ENCODE measurements around the gene CLEC14A. TPM values are rescaled to one million over a fixed set of nuclear protein-coding genes. Genes with fewer than 3 reads are reported as not detected.
A peak's percentile ranks its signal among the peaks of the same experiment; 100 is the strongest.

Gene CLEC14A
- total RNA-seq, 2 experiments from 2014 or later, result not detected

- CTCF ChIA-PET, result interaction anchor here (0.9 kb wide), 1 partner anchor 276 kb away, joined by 3 read pairs; no protein-coding TSS in a partner anchor
- intact Hi-C loops (cut with micrococcal nuclease), result no loop called here
- H3K27ac Mint-ChIP-seq, result no peak overlapping the region
- peaks cover 21% of the 10 kb centered on the region for H3K9me3 Mint-ChIP-seq
- peaks cover 28% of the 10 kb centered on the region for H3K27me3 Mint-ChIP-seq (ENCODE audit: low read depth)
- no peak for DNase-seq
- no peaks in the 10 kb centered on the region for H3K4me1 Mint-ChIP-seq (ENCODE audit: low read depth)
- H3K4me3 Mint-ChIP-seq, result no peak overlapping the region
- no peaks in the 10 kb centered on the region for H3K36me3 Mint-ChIP-seq (ENCODE audit: low read depth)
Measured at GRCh38 chr14:38262844-38263243, 7.0 kb upstream of the CLEC14A start.

DNA sequence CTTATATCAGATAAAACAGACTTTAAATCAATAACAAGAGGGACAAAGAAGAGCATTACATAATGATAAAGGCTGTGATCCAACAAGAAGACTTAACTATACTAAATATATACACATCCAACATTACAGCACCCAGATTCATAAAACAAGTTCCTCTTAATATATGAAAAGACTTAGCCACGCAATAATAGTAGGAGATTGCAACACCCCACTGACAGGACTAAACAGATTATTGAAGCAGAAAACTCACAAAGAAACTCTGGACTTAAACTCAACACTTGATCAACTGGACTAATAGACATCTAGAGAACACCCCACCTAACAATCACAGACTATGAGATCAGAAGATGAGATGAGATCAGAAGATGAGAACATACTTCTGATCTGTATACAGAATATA lies 5.7 kb upstream of the CLEC14A start:
- H3K27ac Mint-ChIP-seq, result no peak overlapping the region
- peaks cover 13% of the 10 kb centered on the region for H3K9me3 Mint-ChIP-seq
- no peak overlapping the region for H3K4me3 Mint-ChIP-seq
- DNase-seq, result no peak
- H3K36me3 Mint-ChIP-seq (ENCODE audit: low read depth), result no peaks in the 10 kb centered on the region
- intact Hi-C loops (cut with micrococcal nuclease), result no loop called here
- CTCF ChIA-PET, result interaction anchor here (0.9 kb wide), 1 partner anchor 275 kb away, joined by 3 read pairs; no protein-coding TSS in a partner anchor
- H3K27me3 Mint-ChIP-seq (ENCODE audit: low read depth), result peaks cover 31% of the 10 kb centered on the region
- H3K4me1 Mint-ChIP-seq (ENCODE audit: low read depth), result peaks cover under 1% of the 10 kb centered on the region

- intact Hi-C loops (cut with micrococcal nuclease), result loop anchor here (5.0 kb wide), 1 partner anchor 270 kb away; no protein-coding TSS in a partner anchor
- Mint-ChIP-seq H3K4me1 (ENCODE audit: low read depth) (peaks cover 10% of the 10 kb centered on the region), H3K27me3 (ENCODE audit: low read depth) (peaks cover 52% of the 10 kb centered on the region), H3K27ac (no peak overlapping the region), H3K36me3 (ENCODE audit: low read depth) (no peaks in the 10 kb centered on the region), H3K4me3 (no peak overlapping the region), H3K9me3 (peaks cover 5% of the 10 kb centered on the region)
- CTCF ChIA-PET, result interaction anchor here (0.6 kb wide), 3 partner anchors 99 to 314 kb away, joined by 3 read pairs; no protein-coding TSS in a partner anchor
- no peak for DNase-seq
Measured at GRCh38 chr14:38257507-38257906, 1.6 kb upstream of the CLEC14A start.

GRCh38 chr14:38256533-38256840 lies 594 bp upstream of the CLEC14A start:
- Mint-ChIP-seq H3K9me3 (no peaks in the 10 kb centered on the region), H3K4me1 (ENCODE audit: low read depth) (peaks cover 10% of the 10 kb centered on the region), H3K36me3 (ENCODE audit: low read depth) (no peaks in the 10 kb centered on the region), H3K27ac (no peak overlapping the region), H3K4me3 (peak overlapping the region; percentile 45), H3K27me3 (ENCODE audit: low read depth) (peaks cover 48% of the 10 kb centered on the region)
- CTCF ChIA-PET, result no interaction called here
- intact Hi-C loops (cut with micrococcal nuclease), result loop anchor here (5.0 kb wide), 1 partner anchor 269 kb away; no protein-coding TSS in a partner anchor
- no peak for DNase-seq

DNA sequence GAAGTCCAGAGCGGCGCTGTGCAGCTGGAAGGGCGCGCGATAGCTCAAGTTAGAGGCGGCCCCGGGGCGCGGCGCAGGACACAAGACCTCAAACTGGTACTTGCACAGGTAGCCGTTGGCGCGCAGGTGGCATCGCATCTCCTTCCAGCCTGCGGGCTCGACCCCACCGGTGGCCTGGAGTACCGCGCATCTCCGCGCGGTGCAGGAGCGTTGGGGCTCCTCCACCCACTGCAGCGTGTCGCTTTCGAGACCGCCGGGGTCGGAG lies 553 bp downstream of the CLEC14A start:
- intact Hi-C loops (cut with micrococcal nuclease), result loop anchor here (2.0 to 5.0 kb wide), 2 partner anchors 47 to 268 kb away; no protein-coding TSS in a partner anchor
- DNase-seq, result peak; percentile 14
- Mint-ChIP-seq H3K27ac (no peak overlapping the region), H3K9me3 (no peaks in the 10 kb centered on the region), H3K4me1 (ENCODE audit: low read depth) (peaks cover 10% of the 10 kb centered on the region), H3K36me3 (ENCODE audit: low read depth) (no peaks in the 10 kb centered on the region), H3K27me3 (ENCODE audit: low read depth) (peaks cover 46% of the 10 kb centered on the region), H3K4me3 (peak overlapping the region; percentile 50)
- CTCF ChIA-PET, result interaction anchor here (1.0 kb wide), 1 partner anchor 352 kb away, joined by 3 read pairs; no protein-coding TSS in a partner anchor

- CTCF ChIA-PET, result interaction anchor here (1.0 kb wide), 1 partner anchor 351 kb away, joined by 3 read pairs; no protein-coding TSS in a partner anchor
- H3K27ac Mint-ChIP-seq, result no peak overlapping the region
- intact Hi-C loops (cut with micrococcal nuclease), result loop anchor here (2.0 to 5.0 kb wide), 2 partner anchors 46 to 267 kb away; no protein-coding TSS in a partner anchor
- H3K9me3 Mint-ChIP-seq, result no peaks in the 10 kb centered on the region
- peak overlapping the region; percentile 50 for H3K4me3 Mint-ChIP-seq
- H3K36me3 Mint-ChIP-seq (ENCODE audit: low read depth), result no peaks in the 10 kb centered on the region
- peaks cover 10% of the 10 kb centered on the region for H3K4me1 Mint-ChIP-seq (ENCODE audit: low read depth)
- DNase-seq, result no peak
- H3K27me3 Mint-ChIP-seq (ENCODE audit: low read depth), result peaks cover 40% of the 10 kb centered on the region
Measured at GRCh38 chr14:38254571-38255407, 1.1 kb downstream of the CLEC14A start.

- DNase-seq, result no peak
- intact Hi-C loops (cut with micrococcal nuclease), result loop anchor here (2.0 kb wide), 1 partner anchor 45 kb away; no protein-coding TSS in a partner anchor
- Mint-ChIP-seq H3K27me3 (ENCODE audit: low read depth) (peaks cover 40% of the 10 kb centered on the region), H3K9me3 (no peaks in the 10 kb centered on the region), H3K4me3 (no peak overlapping the region), H3K4me1 (ENCODE audit: low read depth) (peaks cover 10% of the 10 kb centered on the region), H3K36me3 (ENCODE audit: low read depth) (no peaks in the 10 kb centered on the region), H3K27ac (no peak overlapping the region)
- CTCF ChIA-PET, result interaction anchor here (0.6 kb wide), 1 partner anchor 385 kb away, joined by 3 read pairs; no protein-coding TSS in a partner anchor
Measured at GRCh38 chr14:38253676-38254075, 2.2 kb downstream of the CLEC14A start.

DNA sequence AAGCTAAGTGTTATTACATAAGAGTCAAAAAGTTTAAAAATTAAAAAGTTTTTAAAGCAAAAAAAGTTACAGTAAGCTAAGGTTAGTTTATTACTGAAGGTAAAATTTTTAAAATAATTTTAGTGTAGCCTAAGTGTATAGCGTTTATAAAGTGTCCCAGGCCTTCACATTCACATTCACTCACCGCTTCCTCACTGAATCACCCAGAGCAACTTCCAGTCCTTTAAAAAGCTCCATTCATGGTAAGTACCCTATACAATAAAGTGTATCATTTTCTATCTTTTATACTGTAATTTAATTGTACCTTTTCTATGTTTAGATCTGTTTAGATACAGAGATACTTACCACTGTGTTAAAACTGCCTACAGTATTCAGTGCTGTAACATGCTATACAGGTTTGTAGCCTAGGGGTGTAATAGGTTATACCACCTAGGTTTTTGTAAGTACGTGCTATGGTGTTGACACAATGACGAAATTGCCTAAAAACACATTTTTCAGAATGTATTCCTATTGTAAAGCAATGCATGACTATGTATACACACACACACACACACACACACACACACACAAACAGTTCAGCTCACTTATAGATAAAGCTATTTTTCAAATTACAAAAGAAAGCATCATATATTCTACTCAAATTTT lies 3.7 kb downstream of the CLEC14A start:
- H3K4me1 Mint-ChIP-seq (ENCODE audit: low read depth), result peaks cover 10% of the 10 kb centered on the region
- no peaks in the 10 kb centered on the region for H3K9me3 Mint-ChIP-seq
- no peak overlapping the region for H3K4me3 Mint-ChIP-seq
- no peaks in the 10 kb centered on the region for H3K36me3 Mint-ChIP-seq (ENCODE audit: low read depth)
- intact Hi-C loops (cut with micrococcal nuclease), result no loop called here
- no peak overlapping the region for H3K27ac Mint-ChIP-seq
- H3K27me3 Mint-ChIP-seq (ENCODE audit: low read depth), result peaks cover 31% of the 10 kb centered on the region
- no peak for DNase-seq
- CTCF ChIA-PET, result interaction anchor here (0.8 kb wide), 2 partner anchors 18 to 44 kb away, joined by 3 read pairs; partner anchors contain the start of gene SSTR1

DNA sequence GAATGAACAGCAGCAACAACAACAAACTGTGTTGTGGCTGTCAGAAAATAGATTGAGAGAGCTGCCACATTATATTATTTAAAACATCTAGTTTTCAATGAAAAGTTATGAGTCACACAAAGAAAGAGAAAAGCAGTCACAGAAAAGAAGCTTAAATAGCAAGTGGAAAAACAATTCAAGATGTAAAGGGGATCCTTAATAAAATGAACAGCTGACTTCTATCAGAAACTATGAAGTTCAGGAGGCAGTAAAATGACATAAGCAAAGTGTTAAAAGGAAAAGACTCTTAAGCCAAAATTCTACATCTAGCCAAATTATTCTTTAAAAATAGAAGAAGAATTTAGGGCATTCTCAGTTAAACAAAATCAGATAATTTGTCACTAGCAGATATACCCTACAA lies 5.6 kb downstream of the CLEC14A start:
- H3K9me3 Mint-ChIP-seq, result no peaks in the 10 kb centered on the region
- peaks cover 19% of the 10 kb centered on the region for H3K27me3 Mint-ChIP-seq (ENCODE audit: low read depth)
- no peaks in the 10 kb centered on the region for H3K36me3 Mint-ChIP-seq (ENCODE audit: low read depth)
- H3K4me1 Mint-ChIP-seq (ENCODE audit: low read depth), result peaks cover 3% of the 10 kb centered on the region
- H3K4me3 Mint-ChIP-seq, result no peak overlapping the region
- no peak for DNase-seq
- H3K27ac Mint-ChIP-seq, result no peak overlapping the region
- intact Hi-C loops (cut with micrococcal nuclease), result no loop called here
- CTCF ChIA-PET, result no interaction called here

DNA sequence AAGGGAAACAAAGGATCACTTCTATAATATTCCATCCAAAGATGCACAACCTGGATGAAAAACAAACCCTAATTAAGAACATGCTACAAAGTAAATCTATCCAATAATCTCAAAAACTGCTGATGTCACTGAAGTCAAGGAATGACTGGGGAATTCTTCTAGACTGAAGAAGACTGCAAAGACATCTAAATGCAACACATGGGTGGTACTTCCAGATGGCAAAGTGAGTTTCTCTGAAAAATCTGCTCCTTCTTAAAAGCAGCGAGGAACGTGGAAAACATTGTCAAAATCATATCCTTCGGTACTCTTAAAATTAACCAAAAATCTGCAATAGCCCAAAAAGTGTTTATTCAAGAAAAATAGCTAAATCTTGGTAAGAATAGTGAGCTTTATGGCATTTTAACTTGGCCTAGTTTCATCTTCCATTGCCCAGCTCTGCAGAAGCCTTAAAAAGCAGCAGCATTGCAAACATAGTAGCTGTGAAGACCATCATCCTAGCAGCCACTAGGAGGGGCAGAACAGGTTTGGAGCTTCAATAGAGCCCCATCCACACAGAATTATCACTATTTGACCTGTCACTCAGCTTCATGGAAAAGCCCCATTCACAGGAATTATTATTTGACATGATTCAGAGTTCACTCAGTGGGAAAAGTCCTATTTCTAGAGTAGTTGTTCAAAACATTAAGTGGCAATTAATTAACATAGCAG lies 7.4 kb downstream of the CLEC14A start:
- intact Hi-C loops (cut with micrococcal nuclease), result no loop called here
- H3K4me3 Mint-ChIP-seq, result no peak overlapping the region
- DNase-seq, result no peak
- H3K4me1 Mint-ChIP-seq (ENCODE audit: low read depth), result no peaks in the 10 kb centered on the region
- H3K36me3 Mint-ChIP-seq (ENCODE audit: low read depth), result no peaks in the 10 kb centered on the region
- H3K27me3 Mint-ChIP-seq (ENCODE audit: low read depth), result peaks cover 4% of the 10 kb centered on the region
- CTCF ChIA-PET, result interaction anchor here (1.2 kb wide), 3 partner anchors 27 to 620 kb away, joined by 3 to 4 read pairs (median 4); no protein-coding TSS in a partner anchor
- no peaks in the 10 kb centered on the region for H3K9me3 Mint-ChIP-seq
- H3K27ac Mint-ChIP-seq, result no peak overlapping the region

DNA sequence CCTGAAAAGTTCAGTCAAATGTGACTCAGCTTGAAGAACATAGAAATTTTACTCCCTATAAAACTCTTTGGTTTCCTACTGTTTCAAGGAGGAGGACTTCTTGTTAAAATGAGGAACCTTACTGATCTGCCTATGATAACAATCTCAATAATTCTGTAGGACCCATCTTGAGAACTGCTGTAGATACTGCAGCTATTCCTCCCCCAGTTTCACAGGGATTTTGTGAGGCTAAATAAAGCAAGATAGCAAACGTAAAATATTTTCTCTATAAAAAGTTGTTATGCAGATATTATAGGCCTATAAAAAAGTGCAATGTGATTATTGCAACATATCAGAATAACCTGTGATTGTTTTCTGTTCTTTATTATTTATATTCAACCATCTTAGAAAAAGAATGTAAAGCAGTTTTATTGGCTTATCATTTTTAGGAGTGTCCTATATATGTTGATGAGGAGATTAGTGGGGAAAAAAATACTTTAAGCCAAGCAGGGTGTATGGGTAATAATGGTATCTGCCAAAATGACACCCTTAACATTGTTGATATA lies 12.1 kb downstream of the CLEC14A start:
- Mint-ChIP-seq H3K27me3 (ENCODE audit: low read depth) (no peaks in the 10 kb centered on the region), H3K9me3 (no peaks in the 10 kb centered on the region), H3K27ac (no peak overlapping the region), H3K4me1 (ENCODE audit: low read depth) (no peaks in the 10 kb centered on the region), H3K36me3 (ENCODE audit: low read depth) (no peaks in the 10 kb centered on the region), H3K4me3 (no peak overlapping the region)
- DNase-seq, result no peak
- CTCF ChIA-PET, result no interaction called here
- intact Hi-C loops (cut with micrococcal nuclease), result no loop called here

DNA sequence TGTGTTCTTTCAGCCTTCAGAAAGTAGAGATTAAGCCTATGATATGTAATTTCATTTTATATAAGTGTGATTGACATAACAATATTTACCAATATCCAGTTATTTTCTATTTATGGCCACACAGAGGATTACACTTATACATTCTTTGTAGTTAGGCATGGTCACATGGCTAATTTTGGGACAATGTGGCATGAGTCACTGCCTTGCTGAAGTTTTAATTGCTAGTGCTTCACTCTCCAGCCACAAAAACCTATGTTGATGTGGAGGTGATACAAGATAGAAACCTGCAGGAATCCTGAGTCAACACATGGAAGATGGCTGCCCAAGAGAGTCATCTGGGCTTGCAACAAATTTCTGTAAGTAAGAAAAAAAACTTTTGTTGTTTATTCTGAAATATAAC lies 17.0 kb downstream of the CLEC14A start:
- Mint-ChIP-seq H3K36me3 (ENCODE audit: low read depth) (no peaks in the 10 kb centered on the region), H3K4me1 (ENCODE audit: low read depth) (no peaks in the 10 kb centered on the region), H3K27ac (no peak overlapping the region), H3K4me3 (no peak overlapping the region), H3K27me3 (ENCODE audit: low read depth) (no peaks in the 10 kb centered on the region), H3K9me3 (no peaks in the 10 kb centered on the region)
- intact Hi-C loops (cut with micrococcal nuclease), result no loop called here
- no peak for DNase-seq
- CTCF ChIA-PET, result no interaction called here
